Uterus (tissue), 2 donors: ENCODE data around the gene CYP4F11.
"Not testable (repeated sequence)": the region's sequence is repeated elsewhere in the genome, so short reads cannot be mapped to it uniquely, and the experiment has no call there.

Experiments used
- POLR2A ChIP-seq, 2 donors: fragments of 450-650 bp; IDR thresholded peaks; one replicate each; pipeline ENCODE4 v1.6.1; 2016; ENCODE audit warnings: antibody characterized with exemption in 2 of 2, mild to moderate bottlenecking in 1 of 2, moderate library complexity in 1 of 2
- TF ChIP-seq, protein P1 (sequence below), 4 experiments: fragments of 200-600 bp in 2 of 4; fragments of 450-650 bp in 2 of 4; sonication (generic) in 2 of 4; IDR thresholded peaks; one replicate each; pipeline ENCODE4 v1.5.1; 2016 to 2019; ENCODE audit warnings: antibody characterized with exemption in 4 of 4, mild to moderate bottlenecking in 2 of 4, moderate library complexity in 1 of 4

DNA sequence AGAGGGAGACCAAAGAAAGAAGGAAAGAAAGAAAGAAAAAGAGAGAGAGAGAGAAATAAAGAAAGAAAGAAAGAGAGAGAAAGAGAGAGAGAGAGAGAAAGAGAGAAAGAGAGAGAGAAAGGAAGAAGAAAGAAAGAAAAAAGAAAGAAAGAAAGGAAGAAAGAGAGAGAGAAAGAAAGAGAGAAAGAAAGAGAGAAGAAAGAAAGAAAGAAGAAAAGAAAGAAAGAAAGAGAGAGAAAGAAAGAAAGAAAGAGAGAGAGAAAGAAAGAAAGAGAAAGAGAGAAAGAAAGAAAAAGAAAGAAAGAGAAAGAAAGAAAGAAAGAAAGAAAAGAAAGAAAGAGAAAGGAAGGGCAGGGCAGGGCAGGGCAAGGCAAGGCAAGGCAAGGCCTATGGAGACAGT lies 37.7 kb upstream of the CYP4F11 start:
- TF ChIP-seq POLR2A (IDR thresholded peaks at IDR 0.05): not testable (repeated sequence)
- TF ChIP-seq, protein P1, sequence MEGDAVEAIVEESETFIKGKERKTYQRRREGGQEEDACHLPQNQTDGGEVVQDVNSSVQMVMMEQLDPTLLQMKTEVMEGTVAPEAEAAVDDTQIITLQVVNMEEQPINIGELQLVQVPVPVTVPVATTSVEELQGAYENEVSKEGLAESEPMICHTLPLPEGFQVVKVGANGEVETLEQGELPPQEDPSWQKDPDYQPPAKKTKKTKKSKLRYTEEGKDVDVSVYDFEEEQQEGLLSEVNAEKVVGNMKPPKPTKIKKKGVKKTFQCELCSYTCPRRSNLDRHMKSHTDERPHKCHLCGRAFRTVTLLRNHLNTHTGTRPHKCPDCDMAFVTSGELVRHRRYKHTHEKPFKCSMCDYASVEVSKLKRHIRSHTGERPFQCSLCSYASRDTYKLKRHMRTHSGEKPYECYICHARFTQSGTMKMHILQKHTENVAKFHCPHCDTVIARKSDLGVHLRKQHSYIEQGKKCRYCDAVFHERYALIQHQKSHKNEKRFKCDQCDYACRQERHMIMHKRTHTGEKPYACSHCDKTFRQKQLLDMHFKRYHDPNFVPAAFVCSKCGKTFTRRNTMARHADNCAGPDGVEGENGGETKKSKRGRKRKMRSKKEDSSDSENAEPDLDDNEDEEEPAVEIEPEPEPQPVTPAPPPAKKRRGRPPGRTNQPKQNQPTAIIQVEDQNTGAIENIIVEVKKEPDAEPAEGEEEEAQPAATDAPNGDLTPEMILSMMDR (IDR thresholded peaks at IDR 0.05): not testable (repeated sequence)
